NOMO-1 treated with DMSO at 0.1 percent for 48 hours (cell line): ENCODE results near the gene CLIC1.

ENCODE experiments used
- DNase-seq: peaks from one replicate; lab custom pipeline; 2025; ENCODE audit not compliant: unreplicated experiment; lab: John Stamatoyannopoulos, UW

Gene CLIC1

DNA sequence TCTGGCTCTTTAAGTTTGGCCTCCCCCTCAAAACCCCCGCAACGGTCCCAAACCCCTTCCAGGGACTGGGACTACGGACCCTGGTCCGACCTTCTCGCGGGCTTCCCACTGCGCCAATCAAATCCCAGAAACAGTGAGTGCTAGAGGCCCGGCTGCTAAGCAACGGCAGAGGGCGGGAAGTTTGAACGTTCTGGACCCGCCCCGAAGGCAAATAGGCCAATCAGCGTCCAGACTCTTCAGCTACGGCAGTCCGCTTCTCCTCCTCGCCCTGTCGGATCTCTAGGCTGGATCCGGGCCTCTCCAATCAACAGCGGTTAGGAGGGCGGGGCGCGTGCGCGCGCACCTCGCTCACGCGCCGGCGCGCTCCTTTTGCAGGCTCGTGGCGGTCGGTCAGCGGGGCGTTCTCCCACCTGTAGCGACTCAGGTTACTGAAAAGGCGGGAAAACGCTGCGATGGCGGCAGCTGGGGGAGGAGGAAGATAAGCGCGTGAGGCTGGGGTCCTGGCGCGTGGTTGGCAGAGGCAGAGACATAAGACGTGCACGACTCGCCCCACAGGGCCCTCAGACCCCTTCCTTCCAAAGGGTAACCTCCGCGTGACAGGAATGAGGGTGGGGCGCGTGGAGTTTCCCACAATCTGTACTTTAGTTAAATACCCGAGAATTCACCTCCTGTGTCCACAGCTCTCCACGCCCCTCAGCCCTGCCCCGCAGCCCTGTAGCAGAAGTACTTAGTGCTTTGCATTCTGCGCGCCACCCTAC lies 3.5 kb upstream of the CLIC1 start, which contains the start of gene MSH5:
Gene MSH5 (plus strand): TSS at position 367 of the 758 bp plus-strand sequence. CDS start 462 bp downstream, outside the sequence.
- DNase-seq, result peak; percentile 100

DNA sequence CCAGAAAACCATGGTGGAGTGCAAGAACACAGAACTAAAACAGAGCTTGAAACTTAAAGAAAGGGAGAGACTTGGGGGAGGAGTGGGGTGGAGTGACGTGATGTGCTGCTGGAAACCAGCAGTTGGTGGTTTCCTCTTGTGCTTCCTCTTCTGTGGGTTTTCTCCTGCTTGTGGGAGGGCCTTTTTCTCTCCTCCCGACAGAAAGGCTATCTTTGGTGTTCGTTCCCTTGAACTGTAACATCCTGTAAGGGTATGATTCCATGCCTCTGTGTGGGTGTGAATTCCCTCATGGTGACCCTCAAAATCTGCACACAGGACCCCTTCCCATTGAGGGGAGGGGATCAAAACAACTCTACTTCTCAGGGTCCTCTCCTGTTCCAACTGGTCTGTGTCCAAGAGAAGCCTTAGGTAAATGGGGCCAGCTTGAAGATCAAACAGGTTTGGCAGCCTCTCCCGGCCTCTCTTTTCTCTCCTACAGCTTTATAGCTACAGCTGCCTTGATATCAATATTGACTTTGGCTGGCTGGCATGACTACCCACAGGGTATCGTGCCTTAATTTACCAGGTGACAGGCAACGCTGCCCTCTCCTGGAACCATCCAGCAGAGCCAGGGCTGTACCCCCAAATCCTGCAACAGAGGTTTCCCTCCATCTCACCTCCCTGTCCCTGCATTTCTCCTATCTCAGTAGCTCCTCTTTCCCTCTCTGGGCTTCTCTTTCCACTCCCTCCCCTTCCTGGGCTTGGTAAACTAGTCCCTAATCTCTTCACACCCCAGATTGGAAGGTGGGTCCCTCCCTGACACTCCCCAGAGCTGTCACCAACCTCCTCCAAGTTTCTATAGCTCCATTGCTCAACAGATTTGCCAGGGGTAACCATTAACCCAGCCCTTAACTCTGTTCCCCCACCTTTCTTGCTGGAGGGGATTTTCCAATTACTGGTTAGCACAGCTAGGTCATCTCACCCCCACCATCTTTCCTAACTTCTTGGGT lies 2.0 kb upstream of the CLIC1 start:
- peak; percentile 98 for DNase-seq

DNA sequence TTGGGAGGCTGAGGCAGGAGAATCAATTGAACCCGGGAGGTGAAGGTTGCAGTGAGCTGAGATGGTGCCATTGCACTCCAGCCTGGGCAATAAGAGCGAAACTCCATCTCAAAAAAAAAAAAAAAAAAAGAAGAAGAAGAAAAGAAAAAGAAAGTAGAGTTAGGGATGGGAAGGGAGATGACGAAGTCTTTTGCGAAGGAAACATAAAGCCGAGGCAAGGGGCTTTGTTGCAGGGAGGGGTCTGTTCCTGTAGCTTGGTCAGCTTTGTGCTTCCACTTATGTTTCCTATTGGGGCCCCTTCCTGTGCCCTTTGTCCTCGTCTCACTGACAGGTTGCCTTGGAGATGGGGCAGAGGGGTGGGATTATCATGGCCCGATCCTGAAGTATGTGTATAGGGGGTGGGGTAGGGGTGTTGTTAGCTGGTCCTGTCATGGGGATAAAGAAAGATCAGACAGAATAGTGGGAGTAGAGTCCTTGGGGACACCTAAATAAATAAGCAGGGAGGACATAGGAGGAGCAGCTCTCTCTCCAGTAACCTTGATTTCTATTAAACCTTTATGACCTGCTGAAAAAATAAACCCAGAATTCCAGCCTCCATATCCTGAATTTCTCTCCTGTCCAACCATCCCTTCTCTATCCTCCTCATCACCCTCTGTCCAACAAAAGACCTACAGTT lies 1.1 kb upstream of the CLIC1 start:
- peak; percentile 86 for DNase-seq

DNA sequence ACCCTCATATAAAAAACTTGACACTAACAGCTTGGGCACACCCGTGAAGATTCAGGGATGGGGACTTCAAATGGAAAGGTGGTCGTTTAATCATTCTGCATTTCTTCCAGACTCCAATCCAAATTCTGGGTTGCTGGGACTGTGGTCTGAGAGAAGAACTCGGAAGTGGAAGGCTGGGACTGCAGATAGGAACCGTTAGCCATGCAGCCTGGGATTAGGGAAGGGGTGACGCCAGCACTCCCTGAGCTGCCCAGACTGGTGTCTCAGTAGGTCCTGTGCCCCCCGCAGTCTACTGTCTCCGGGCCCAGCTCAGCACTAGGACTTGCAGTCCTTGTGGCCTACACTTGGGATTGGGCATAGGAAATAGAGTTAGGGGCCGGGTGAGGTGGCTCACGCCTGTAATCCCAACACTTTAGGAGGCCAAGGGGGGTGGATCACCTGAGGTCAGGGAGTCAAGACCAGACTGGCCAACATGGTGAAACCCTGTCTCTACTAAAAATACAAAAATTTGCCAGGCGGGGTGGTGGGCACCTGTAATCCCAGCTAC lies 511 bp upstream of the CLIC1 start:
- DNase-seq, result no peak

DNA sequence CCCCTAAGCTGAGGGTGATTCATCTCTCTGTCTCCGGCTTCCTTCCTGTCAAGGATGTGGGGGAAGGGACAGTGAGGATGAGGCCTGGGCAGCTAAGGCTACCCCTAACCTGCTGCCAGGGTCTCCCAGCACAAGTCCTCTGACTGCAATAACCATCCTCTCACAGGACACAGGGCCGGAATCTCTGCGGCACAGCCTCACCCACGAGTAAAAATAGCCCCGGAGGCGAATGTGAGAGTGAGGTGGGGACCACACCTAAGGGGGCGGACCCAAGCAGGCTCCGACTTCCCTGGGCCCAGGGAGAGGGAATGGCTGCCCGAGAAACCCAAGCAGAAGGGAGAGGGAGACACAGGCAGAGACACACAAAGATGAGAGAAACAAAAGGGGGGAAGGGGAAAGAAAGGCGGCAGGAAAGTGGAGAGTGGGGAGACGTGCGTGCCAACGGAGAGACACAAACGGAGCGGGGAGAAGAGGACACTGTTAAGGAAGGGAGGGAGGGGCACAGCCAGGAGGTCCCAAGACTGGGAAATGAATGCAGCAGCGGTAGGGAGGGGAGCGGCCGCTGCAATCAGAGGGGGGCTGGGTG lies 1.4 kb downstream of the CLIC1 start:
- peak; percentile 67 for DNase-seq

DNA sequence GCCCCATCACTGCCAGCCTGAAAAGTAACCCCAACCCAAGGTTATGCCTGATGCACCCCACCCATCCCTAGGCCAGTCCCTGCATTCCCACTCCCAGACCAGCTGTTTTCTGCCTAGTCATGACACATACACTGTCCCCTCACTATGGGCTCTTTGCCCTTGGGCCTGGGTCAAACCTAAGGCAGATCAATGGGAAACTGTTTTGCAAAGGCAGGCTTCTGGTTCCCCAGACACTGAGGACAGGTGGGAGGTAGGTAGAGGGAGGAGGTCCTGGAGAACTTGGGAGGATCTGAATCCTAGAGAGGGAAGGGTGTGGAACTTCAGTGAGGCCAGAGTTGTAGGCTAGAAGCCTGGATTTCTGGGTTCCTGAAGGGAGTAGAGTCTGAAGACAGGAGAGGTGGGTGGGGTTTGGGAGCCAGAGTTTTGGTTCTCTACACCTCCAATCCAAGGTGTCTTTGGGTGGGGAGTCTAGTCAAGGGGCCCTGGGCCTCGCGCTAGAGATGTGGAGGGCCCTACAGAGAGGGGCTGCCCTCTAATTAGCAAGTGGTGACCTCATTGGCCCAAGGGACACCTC lies 2.0 kb downstream of the CLIC1 start:
- no peak for DNase-seq

DNA sequence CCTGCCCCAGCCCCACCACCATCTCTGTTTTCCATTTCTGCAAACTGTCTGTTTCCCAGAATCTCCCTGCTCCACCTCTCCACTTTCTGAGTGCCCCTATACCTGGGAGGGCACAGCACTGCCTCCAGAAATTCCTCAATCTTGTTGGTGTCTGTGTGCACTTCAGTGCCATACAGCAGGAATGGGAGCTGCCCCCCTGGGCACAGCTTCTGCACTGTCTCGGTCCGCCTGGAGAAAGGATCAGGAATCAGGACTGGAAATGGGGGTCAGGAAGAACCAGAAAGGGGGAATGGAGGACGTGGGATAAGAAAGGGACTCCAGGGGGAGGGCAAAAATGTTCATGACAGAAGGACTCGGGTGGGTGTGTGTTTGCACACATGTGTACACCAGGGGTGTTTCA lies 2.6 kb downstream of the CLIC1 start:
- no peak for DNase-seq

DNA sequence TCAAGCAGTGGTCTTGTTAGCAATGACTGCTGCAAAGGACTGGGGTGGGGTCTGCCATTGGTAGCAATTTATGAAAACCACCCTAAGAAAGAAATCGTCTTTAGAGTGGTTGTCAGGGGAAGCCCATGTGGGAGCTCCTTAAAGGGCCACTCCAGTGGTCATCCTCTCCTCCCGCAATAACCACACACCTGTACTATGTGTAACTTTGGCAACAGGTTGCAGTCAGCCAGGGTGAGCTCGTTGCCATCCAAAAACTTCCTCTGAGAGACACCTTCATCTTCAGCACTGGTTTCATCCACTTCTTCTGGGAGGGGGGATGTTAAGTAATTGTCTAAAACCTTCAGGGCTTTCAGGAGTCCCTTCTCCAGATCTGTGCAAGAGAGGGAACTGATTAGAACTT lies 4.3 kb downstream of the CLIC1 start:
- DNase-seq, result no peak

DNA sequence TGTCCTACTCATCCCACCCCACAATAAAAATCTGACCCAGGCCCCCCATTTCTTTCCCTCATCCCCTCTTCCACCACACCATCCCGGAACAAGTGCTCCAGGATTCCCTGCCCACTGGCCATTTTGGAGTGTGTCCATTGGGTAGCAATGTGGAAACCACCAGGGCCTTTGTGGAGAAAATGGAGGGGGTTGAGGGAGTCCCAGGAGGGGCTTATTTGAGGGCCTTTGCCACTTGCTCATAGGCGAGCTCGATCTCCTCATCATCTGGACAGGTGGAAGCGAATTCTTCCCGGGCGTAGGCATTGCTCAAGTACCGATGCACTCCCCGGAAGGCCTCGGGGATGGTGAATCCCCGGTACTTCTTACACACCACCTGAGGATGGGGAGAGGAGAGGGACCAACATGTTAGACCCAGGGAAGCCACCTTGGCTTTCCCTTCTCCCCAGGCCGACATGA lies 5.7 kb downstream of the CLIC1 start:
- no peak for DNase-seq

DNA sequence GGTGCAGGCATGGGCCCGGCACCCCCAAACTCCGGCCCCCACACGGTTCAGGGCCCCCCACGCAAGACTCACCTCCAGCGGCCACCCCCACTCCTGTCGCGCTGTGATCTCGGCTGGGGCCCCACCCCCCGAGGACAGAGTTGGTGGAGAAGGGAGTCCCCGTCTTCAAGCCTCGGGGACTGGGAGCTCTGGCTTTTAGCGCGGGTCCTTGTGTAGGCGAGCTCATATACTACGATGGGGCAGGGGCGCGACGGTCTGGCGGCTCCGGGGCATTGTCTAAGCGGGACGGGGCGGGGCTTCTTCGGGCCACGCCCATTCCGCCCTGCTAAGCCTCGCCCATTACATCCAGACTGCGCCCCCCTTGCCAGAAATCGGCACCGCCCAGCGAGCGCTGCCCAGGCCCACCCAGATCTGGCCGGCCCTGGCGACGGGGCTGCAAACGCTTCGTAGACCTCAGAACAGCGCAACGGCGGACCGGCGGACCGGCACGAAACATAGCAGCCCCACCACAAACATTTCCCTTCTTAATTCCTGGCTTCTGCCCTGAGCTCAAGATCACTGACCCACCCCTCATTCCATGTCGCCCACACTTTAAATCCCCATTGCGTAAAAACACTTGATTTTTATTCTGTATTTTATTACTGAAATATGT lies 6.2 kb downstream of the CLIC1 start:
- peak; percentile 67 for DNase-seq

DNA sequence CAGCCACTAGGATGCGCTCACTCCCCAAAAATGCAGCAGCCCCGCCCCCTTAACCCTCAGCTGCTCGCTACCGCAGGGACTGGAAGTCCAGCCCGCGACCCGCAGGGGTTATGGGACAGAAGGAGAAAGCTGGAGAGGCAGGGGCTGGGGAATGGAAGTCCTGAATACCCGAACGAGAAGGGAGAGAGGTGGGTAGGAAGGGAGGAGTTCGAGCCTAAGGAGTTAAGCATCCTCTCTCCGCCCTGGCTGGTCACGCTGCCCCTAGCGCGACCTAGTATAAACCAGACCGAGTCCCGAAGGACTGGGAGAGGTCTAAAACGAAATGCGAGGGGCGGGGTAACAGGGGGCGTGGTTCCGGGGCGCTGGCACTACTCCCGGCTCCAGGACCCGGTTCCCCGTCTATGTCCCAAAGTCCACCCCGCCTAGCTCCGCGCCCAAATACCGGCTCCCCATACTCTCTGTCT lies 6.8 kb downstream of the CLIC1 start:
- DNase-seq, result peak; percentile 81

DNA sequence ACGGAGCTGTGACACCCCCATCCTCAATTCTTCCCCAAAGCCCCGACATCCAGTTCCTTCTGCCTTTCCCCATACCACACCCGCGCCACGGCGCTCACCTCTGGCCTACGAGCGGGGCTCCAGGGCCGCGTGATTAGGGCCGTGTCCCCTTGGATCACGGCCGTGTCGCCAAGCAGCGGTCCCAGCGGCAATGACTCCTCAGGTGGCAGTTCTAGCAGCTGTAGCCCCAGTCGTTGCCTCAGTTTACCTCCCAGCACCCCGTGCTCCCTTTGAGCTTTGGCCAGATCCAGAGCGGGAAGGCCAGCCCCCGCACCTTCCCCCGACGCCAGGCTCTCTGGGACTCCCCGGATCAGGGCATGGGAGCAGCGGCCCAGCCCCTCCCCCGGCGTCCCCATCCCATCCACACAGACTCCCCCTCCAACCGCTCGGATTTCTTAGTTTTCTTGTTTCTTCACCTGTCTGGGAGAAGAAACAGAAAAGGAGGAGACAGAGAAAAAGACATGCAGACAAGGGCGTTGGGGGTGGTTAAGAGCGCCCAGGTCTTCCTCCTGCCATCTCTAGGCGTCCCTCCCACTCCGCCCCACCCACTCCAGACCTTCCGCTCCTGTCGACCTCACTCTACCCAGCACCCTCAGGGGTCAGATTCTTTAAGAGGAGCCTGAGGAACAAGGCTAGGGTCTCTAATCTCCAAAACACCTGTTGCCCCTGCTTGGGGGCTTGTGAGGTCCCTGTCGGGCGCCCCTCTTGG lies 7.4 kb downstream of the CLIC1 start, which contains the start of gene DDAH2:
Gene DDAH2 (minus strand): TSS at position 533 of the 748 bp plus-strand sequence. CDS start 138 bp downstream, at position 395.
- DNase-seq, result no peak

DNA sequence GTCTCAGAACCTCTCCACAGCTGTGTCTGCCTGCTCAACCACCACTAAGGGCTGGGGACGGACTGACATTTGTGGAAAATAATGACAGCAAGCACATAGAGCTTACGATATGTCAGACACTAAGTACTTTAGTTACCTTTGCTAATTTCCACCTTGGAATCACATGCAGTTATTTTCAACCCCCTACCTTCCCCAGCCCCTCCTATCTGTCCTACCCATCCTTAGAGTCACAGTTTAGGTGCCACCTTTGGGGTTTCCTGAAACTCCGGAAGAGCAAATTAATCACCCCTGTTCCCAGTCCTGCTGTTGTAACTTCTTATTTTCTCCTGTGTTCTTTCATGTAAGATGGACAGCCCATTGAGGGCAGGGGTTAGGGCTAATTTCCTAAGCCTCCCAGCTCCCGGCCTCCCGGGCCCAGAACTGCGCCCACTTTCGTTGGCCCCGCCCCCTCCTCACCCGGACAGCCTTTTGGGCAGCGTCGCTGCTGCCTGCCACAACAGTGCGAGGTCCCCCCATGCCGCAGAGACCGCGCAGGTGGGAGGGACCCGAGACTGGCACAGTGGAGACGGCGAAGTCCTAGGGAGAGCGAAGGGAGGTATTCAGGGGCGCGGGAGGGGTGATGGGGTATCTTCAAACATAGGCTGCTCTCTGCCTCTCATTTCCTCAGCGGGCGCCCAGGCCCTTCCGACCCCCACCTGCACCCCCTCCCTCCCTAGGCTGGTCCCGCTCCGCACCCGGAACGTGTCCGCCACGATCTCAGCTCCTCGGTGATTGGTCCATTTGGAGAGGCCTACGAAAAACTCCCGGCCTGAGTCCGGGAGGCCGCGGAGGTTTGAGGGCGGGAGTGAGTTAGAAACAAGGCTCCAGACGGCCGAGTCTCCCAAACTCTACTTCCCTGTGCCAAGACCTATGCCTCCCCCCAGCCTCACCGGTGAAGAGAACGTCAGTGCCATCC lies 8.3 kb downstream of the CLIC1 start:
- DNase-seq, result no peak

DNA sequence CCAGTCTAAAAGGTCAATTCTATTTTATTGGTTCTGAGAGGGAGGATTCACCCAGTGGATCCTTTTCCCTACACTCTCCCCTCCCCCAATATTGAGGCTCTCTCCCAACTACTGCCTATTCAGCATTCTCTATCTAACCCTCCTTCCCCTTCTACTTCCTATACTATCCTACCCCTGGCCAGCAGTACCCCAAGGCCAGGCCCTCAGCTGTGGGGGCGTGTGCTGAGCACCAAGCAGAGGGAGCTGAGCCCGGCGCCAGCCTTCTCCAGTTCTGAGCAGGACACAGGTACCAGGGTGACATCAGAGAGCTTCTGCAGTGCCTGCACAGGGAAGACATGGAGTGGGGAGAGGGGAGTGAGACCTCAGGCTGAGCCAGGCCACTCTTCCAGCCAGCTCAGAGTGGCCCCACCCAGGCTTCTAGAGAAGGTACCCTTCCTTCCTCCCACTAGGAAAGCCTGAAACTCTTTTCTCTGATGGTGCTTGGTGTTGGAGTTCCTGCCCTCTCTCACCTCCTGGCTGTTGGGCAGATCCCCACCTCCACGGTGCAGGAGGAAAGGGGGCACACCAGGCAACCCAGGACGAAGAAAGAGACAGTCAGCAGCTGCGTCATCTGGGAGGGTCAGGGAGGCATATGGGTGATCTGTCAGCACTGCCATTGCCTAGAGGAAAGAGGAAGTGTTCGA lies 9.2 kb downstream of the CLIC1 start:
- DNase-seq, result peak; percentile 94

DNA sequence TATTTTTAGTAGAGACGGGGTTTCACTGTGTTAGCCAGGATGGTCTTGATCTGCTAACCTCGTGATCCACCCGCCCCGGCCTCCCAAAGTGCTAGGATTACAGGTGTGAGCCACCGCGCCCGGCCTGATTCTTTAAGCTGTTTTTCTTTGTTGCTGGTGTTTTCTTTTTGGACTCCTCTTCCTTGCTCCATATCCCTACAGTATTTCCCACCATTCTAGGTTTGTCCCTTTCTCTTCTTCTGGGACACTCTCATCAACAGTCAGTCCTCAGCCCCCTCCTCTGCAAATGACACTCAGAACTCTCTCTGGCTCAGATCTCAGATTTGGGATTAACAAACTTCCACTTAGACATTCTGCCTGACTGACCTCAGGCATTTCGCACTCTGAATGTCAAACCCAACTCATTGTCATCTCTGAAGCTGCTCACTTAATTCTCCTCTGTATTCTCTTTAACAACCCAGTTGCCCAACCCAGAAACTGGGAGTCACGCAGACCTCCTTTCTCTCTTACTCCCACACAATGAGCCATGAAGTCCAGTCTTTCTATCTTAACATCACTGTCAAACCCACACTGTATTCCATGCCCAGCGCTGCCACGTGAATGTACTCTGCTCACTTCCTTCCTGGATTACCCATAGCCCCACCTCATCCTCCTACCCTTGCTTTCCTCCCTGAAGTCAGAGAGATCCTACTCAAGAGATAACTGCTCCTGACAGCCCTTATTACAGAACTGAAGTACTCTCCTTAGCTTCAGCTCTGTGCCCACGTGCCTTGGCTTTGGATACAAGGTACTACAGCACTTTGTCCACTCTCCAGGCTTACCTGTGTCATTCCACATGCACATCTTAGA lies 10.6 kb downstream of the CLIC1 start:
- no peak for DNase-seq
